Measurements from ENCODE around the gene CMYA5.

The CMYA5 gene

GRCh38 chr5:79729679-79730078, 40.0 kb downstream of the CMYA5 start:
- no peaks in the 10 kb centered on the region for H3K27me3 ChIP-seq (ENCODE audit: low read length)
- H3K36me3 ChIP-seq (ENCODE audit: low read length): no peaks in the 10 kb centered on the region
- H4K20me1 ChIP-seq (ENCODE audit: low read depth, low read length): no peaks in the 10 kb centered on the region
- H3K79me2 ChIP-seq (ENCODE audit: insufficient read depth, low read length): no peaks in the 10 kb centered on the region
- H3K9ac ChIP-seq (ENCODE audit: low read length): no peak overlapping the region
- H2AFZ ChIP-seq (ENCODE audit: low read depth, low read length, severe bottlenecking): no peak overlapping the region
- no peak overlapping the region for H3K27ac ChIP-seq (ENCODE audit: low read depth, low read length)
- no peak for TF ChIP-seq EZH2phosphoT487 (conservative IDR thresholded peaks at IDR 0.05; ENCODE audit: low read length)
- TF ChIP-seq, protein P1, sequence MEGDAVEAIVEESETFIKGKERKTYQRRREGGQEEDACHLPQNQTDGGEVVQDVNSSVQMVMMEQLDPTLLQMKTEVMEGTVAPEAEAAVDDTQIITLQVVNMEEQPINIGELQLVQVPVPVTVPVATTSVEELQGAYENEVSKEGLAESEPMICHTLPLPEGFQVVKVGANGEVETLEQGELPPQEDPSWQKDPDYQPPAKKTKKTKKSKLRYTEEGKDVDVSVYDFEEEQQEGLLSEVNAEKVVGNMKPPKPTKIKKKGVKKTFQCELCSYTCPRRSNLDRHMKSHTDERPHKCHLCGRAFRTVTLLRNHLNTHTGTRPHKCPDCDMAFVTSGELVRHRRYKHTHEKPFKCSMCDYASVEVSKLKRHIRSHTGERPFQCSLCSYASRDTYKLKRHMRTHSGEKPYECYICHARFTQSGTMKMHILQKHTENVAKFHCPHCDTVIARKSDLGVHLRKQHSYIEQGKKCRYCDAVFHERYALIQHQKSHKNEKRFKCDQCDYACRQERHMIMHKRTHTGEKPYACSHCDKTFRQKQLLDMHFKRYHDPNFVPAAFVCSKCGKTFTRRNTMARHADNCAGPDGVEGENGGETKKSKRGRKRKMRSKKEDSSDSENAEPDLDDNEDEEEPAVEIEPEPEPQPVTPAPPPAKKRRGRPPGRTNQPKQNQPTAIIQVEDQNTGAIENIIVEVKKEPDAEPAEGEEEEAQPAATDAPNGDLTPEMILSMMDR (IDR thresholded peaks at IDR 0.05; ENCODE audit: insufficient read depth, low read length, poor library complexity, severe bottlenecking): no peak
- no peak overlapping the region for H3K4me3 ChIP-seq (ENCODE audit: insufficient read depth, low read length, poor library complexity, severe bottlenecking)
- no peak overlapping the region for H3K4me2 ChIP-seq (ENCODE audit: low read depth, low read length, poor library complexity, severe bottlenecking)
- no peaks in the 10 kb centered on the region for H3F3A ChIP-seq (ENCODE audit: insufficient read depth)
- no peaks in the 10 kb centered on the region for H3K9me3 ChIP-seq (ENCODE audit: insufficient read depth, low read length)
- H3K9me2 ChIP-seq (replicated peaks; ENCODE audit: insufficient read depth, low read length): no peaks in the 10 kb centered on the region

- TF ChIP-seq, protein P1 (IDR thresholded peaks at IDR 0.05; ENCODE audit: insufficient read depth, low read length, poor library complexity, severe bottlenecking): no peak
- TF ChIP-seq EZH2phosphoT487 (conservative IDR thresholded peaks at IDR 0.05; ENCODE audit: low read length): no peak
- Histone ChIP-seq H4K20me1 (ENCODE audit: low read depth, low read length) (no peaks in the 10 kb centered on the region), H3K27me3 (ENCODE audit: low read length) (no peaks in the 10 kb centered on the region), H3K4me3 (ENCODE audit: insufficient read depth, low read length, poor library complexity, severe bottlenecking) (no peak overlapping the region), H3K27ac (ENCODE audit: low read depth, low read length) (no peak overlapping the region), H3K9ac (ENCODE audit: low read length) (no peak overlapping the region), H3K79me2 (ENCODE audit: insufficient read depth, low read length) (no peaks in the 10 kb centered on the region), H3F3A (ENCODE audit: insufficient read depth) (no peaks in the 10 kb centered on the region), H3K36me3 (ENCODE audit: low read length) (no peaks in the 10 kb centered on the region), H2AFZ (ENCODE audit: low read depth, low read length, severe bottlenecking) (no peak overlapping the region), H3K4me2 (ENCODE audit: low read depth, low read length, poor library complexity, severe bottlenecking) (no peak overlapping the region), H3K9me2 (replicated peaks; ENCODE audit: insufficient read depth, low read length) (no peaks in the 10 kb centered on the region), H3K9me3 (ENCODE audit: insufficient read depth, low read length) (no peaks in the 10 kb centered on the region)
Measured at GRCh38 chr5:79730564-79730963, 40.9 kb downstream of the CMYA5 start.

DNA sequence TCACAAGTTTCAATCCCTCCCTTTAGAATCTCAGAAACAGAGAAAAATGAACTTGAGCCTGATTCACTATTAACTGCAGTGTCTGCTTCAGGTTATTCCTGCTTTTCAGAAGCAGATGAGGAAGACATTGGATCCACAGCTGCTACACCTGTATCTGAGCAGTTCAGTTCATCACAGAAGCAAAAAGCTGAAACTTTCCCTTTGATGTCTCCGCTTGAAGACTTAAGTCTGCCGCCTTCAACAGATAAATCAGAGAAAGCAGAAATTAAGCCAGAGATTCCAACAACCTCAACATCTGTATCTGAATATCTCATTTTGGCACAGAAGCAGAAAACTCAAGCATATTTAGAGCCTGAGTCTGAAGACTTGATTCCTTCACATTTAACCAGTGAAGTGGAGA, 42.1 kb downstream of the CMYA5 start:
- H3K27me3 ChIP-seq (ENCODE audit: low read length): no peaks in the 10 kb centered on the region
- no peak overlapping the region for H3K4me2 ChIP-seq (ENCODE audit: low read depth, low read length, poor library complexity, severe bottlenecking)
- H4K20me1 ChIP-seq (ENCODE audit: low read depth, low read length): no peaks in the 10 kb centered on the region
- H2AFZ ChIP-seq (ENCODE audit: low read depth, low read length, severe bottlenecking): no peak overlapping the region
- H3K4me3 ChIP-seq (ENCODE audit: insufficient read depth, low read length, poor library complexity, severe bottlenecking): no peak overlapping the region
- TF ChIP-seq EZH2phosphoT487 (conservative IDR thresholded peaks at IDR 0.05; ENCODE audit: low read length): no peak
- TF ChIP-seq, protein P1 (IDR thresholded peaks at IDR 0.05; ENCODE audit: insufficient read depth, low read length, poor library complexity, severe bottlenecking): no peak
- no peak overlapping the region for H3K27ac ChIP-seq (ENCODE audit: low read depth, low read length)
- H3K9ac ChIP-seq (ENCODE audit: low read length): no peak overlapping the region
- no peaks in the 10 kb centered on the region for H3K9me2 ChIP-seq (replicated peaks; ENCODE audit: insufficient read depth, low read length)
- no peaks in the 10 kb centered on the region for H3K36me3 ChIP-seq (ENCODE audit: low read length)
- H3K9me3 ChIP-seq (ENCODE audit: insufficient read depth, low read length): no peaks in the 10 kb centered on the region
- H3K79me2 ChIP-seq (ENCODE audit: insufficient read depth, low read length): no peaks in the 10 kb centered on the region
- no peaks in the 10 kb centered on the region for H3F3A ChIP-seq (ENCODE audit: insufficient read depth)

All from SU-DHL-6 (cell line).